WTC11 (cell line): ENCODE results near the gene SLN. TPM values are rescaled to one million over a fixed set of nuclear protein-coding genes. Genes with fewer than 3 reads are reported as not detected.

Source experiments
- ATAC-seq: fragments of 200-7000 bp; cut with Tn5 transposase; 2 replicates; pipeline ENCODE4 v1.10.0; 2021; ENCODE audit warnings: mild to moderate bottlenecking, moderate library complexity
- CTCF ChIA-PET: fragments of 300-600 bp; sonication (Branson Sonifier 250); formaldehyde crosslinking; loops from one replicate; lab custom pipeline; 2021; ENCODE audit warnings: antibody characterized with exemption; lab: Charles Lee
- POLR2A ChIA-PET: fragments of 350-600 bp; sonication (Branson Sonifier 250); formaldehyde crosslinking; loops from one replicate; lab custom pipeline; 2021; ENCODE audit warnings: antibody characterized with exemption; lab: Charles Lee
- DNase-seq: peaks from one replicate; pipeline ENCODE4 v3.0.0; 2021; ENCODE audit warnings: low spot score
- H3K27ac Mint-ChIP-seq: 2 replicates; pipeline ENCODE4 v1.8.0; 2021; ENCODE audit warnings: mixed read lengths
- H3K27me3 Mint-ChIP-seq: 2 replicates; pipeline ENCODE4 v1.8.0; 2021; ENCODE audit warnings: low read depth, mild to moderate bottlenecking, moderate library complexity, mixed read lengths
- H3K36me3 Mint-ChIP-seq: 2 replicates; pipeline ENCODE4 v1.8.0; 2021; ENCODE audit warnings: mixed read lengths
- H3K4me1 Mint-ChIP-seq: 2 replicates; pipeline ENCODE4 v1.8.0; 2022; ENCODE audit warnings: mixed read lengths
- H3K4me3 Mint-ChIP-seq: 2 replicates; pipeline ENCODE4 v1.8.0; 2021; ENCODE audit warnings: mild to moderate bottlenecking, moderate library complexity, mixed read lengths
- H3K9me3 Mint-ChIP-seq: 2 replicates; pipeline ENCODE4 v1.8.0; 2021; ENCODE audit warnings: mixed read lengths
- ATF3 ChIP-seq: sonication (generic); formaldehyde crosslinking; conservative IDR thresholded peaks from 2 replicates; pipeline ENCODE4 v1.8.1; 2022; ENCODE audit warnings: mild to moderate bottlenecking, missing genetic modification reagents
- CBFB ChIP-seq: sonication (generic); formaldehyde crosslinking; IDR thresholded peaks from 2 replicates; pipeline ENCODE4 v1.8.1; 2022; ENCODE audit warnings: mild to moderate bottlenecking, low read depth, missing genetic modification reagents
- CREM ChIP-seq: sonication (generic); formaldehyde crosslinking; IDR thresholded peaks from 2 replicates; pipeline ENCODE4 v1.8.1; 2022; ENCODE audit warnings: mild to moderate bottlenecking, missing genetic modification reagents, moderate library complexity
- FOXP1 ChIP-seq: sonication (generic); formaldehyde crosslinking; IDR thresholded peaks from 2 replicates; pipeline ENCODE4 v1.8.0; 2022; ENCODE audit warnings: missing genetic modification reagents, mild to moderate bottlenecking, moderate library complexity, borderline replicate concordance
- GRHL2 ChIP-seq: fragments of 250-450 bp; sonication (Bioruptor Pico); IDR thresholded peaks from 2 replicates; pipeline ENCODE4 v1.8.0; 2022; ENCODE audit warnings: mild to moderate bottlenecking, moderate library complexity; ENCODE audit not compliant: insufficient replicate concordance, severe bottlenecking
- HMGA2 ChIP-seq: fragments of 250-450 bp; sonication (Bioruptor Pico); IDR thresholded peaks from 2 replicates; pipeline ENCODE4 v1.4.0; 2021; ENCODE audit warnings: mild to moderate bottlenecking, moderate library complexity
- IRF2 ChIP-seq: sonication (generic); formaldehyde crosslinking; IDR thresholded peaks from 2 replicates; pipeline ENCODE4 v1.8.0; 2022; ENCODE audit warnings: low read depth, missing genetic modification reagents, borderline replicate concordance
- KAT7 ChIP-seq: sonication (generic); formaldehyde crosslinking; IDR thresholded peaks from 2 replicates; pipeline ENCODE4 v1.8.1; 2023; ENCODE audit warnings: missing genetic modification reagents, mild to moderate bottlenecking, borderline replicate concordance
- MAX ChIP-seq: sonication (generic); formaldehyde crosslinking; IDR thresholded peaks from 2 replicates; pipeline ENCODE4 v1.8.0; 2022; ENCODE audit warnings: mild to moderate bottlenecking, missing genetic modification reagents
- NFYB ChIP-seq: sonication (generic); formaldehyde crosslinking; conservative IDR thresholded peaks from 2 replicates; pipeline ENCODE4 v1.8.0; 2022; ENCODE audit warnings: low read depth, missing genetic modification reagents
- RELA ChIP-seq: sonication (generic); formaldehyde crosslinking; IDR thresholded peaks from 2 replicates; pipeline ENCODE4 v1.8.1; 2022; ENCODE audit warnings: missing genetic modification reagents, mild to moderate bottlenecking, borderline replicate concordance
- ZBTB21 ChIP-seq: sonication (generic); formaldehyde crosslinking; IDR thresholded peaks from 2 replicates; pipeline ENCODE4 v1.8.1; 2023; ENCODE audit warnings: mild to moderate bottlenecking, missing genetic modification reagents, borderline replicate concordance
- ZNF121 ChIP-seq: sonication (generic); formaldehyde crosslinking; IDR thresholded peaks from 2 replicates; pipeline ENCODE4 v1.8.0; 2023; ENCODE audit warnings: missing genetic modification reagents
- ZNF219 ChIP-seq: sonication (generic); formaldehyde crosslinking; IDR thresholded peaks from 2 replicates; pipeline ENCODE4 v1.8.0; 2023; ENCODE audit warnings: missing genetic modification reagents, mild to moderate bottlenecking, borderline replicate concordance
- ZNF263 ChIP-seq: sonication (generic); formaldehyde crosslinking; IDR thresholded peaks from 2 replicates; pipeline ENCODE4 v1.8.1; 2022; ENCODE audit warnings: low read depth, mild to moderate bottlenecking, moderate library complexity, missing genetic modification reagents
- ZNF416 ChIP-seq: fragments of 250-450 bp; sonication (Bioruptor Pico); IDR thresholded peaks from 2 replicates; pipeline ENCODE4 v1.9.0; 2021; ENCODE audit warnings: mild to moderate bottlenecking, inconsistent platforms
- ZNF423 ChIP-seq: fragments of 250-450 bp; sonication (Bioruptor Pico); IDR thresholded peaks from 2 replicates; pipeline ENCODE4 v2.1.2; 2022; ENCODE audit warnings: mild to moderate bottlenecking, moderate library complexity
- total RNA-seq: library from RNA; stranded (reverse); gene quantifications from 3 replicates; pipeline ENCODE4 v1.2.3, GENCODE V29; 2021
- TF ChIP-seq, protein P1 (sequence below): sonication (generic); formaldehyde crosslinking; IDR thresholded peaks from 2 replicates; pipeline ENCODE4 v1.8.1; 2022; ENCODE audit warnings: mild to moderate bottlenecking, moderate library complexity, missing genetic modification reagents
- TF ChIP-seq, protein P2 (sequence below): fragments of 250-450 bp; sonication (Bioruptor Pico); IDR thresholded peaks from 2 replicates; pipeline ENCODE4 v1.9.0; 2021; ENCODE audit warnings: mild to moderate bottlenecking
- TF ChIP-seq, protein P3 (sequence below): fragments of 250-450 bp; sonication (Bioruptor Pico); IDR thresholded peaks from 2 replicates; pipeline ENCODE4 v1.9.0; 2021; ENCODE audit warnings: mild to moderate bottlenecking, borderline replicate concordance

SLN gene
- total RNA-seq, 1 experiment from 2014 or later: not detected

GRCh38 chr11:107702109-107702660, 9.7 kb downstream of the SLN start:
- ChIA-PET POLR2A (no interaction called here), CTCF (interaction anchor here (1.1 to 1.2 kb wide), 2 partner anchors 13 to 153 kb away, joined by 4 read pairs; no protein-coding TSS in a partner anchor)
- Mint-ChIP-seq H3K27ac (no peak overlapping the region), H3K27me3 (peaks cover 4% of the 10 kb centered on the region; the same call in 1 of the 2 replicates)
- no peak for ATAC-seq
- TF ChIP-seq RELA (CRISPR knock-in tag) (no peak), ZNF263 (CRISPR knock-in tag) (no peak), ATF3 (CRISPR knock-in tag) (no peak), ZNF219 (CRISPR knock-in tag) (no peak), KAT7 (CRISPR knock-in tag) (no peak), ZBTB21 (CRISPR knock-in tag) (no peak), ZNF121 (CRISPR knock-in tag) (no peak), GRHL2 (CRISPR knock-in tag) (no peak), MAX (CRISPR knock-in tag) (no peak), ZNF423 (CRISPR knock-in tag) (no peak), ZNF416 (CRISPR knock-in tag) (no peak), NFYB (CRISPR knock-in tag) (no peak), CBFB (CRISPR knock-in tag) (no peak), FOXP1 (CRISPR knock-in tag) (no peak), CREM (CRISPR knock-in tag) (no peak), IRF2 (CRISPR knock-in tag) (no peak), HMGA2 (no peak)
- TF ChIP-seq, protein P1, sequence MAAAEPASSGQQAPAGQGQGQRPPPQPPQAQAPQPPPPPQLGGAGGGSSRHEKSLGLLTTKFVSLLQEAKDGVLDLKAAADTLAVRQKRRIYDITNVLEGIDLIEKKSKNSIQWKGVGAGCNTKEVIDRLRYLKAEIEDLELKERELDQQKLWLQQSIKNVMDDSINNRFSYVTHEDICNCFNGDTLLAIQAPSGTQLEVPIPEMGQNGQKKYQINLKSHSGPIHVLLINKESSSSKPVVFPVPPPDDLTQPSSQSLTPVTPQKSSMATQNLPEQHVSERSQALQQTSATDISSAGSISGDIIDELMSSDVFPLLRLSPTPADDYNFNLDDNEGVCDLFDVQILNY: no peak
- TF ChIP-seq, protein P2, sequence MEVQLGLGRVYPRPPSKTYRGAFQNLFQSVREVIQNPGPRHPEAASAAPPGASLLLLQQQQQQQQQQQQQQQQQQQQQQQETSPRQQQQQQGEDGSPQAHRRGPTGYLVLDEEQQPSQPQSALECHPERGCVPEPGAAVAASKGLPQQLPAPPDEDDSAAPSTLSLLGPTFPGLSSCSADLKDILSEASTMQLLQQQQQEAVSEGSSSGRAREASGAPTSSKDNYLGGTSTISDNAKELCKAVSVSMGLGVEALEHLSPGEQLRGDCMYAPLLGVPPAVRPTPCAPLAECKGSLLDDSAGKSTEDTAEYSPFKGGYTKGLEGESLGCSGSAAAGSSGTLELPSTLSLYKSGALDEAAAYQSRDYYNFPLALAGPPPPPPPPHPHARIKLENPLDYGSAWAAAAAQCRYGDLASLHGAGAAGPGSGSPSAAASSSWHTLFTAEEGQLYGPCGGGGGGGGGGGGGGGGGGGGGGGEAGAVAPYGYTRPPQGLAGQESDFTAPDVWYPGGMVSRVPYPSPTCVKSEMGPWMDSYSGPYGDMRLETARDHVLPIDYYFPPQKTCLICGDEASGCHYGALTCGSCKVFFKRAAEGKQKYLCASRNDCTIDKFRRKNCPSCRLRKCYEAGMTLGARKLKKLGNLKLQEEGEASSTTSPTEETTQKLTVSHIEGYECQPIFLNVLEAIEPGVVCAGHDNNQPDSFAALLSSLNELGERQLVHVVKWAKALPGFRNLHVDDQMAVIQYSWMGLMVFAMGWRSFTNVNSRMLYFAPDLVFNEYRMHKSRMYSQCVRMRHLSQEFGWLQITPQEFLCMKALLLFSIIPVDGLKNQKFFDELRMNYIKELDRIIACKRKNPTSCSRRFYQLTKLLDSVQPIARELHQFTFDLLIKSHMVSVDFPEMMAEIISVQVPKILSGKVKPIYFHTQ: no peak
- TF ChIP-seq, protein P3, sequence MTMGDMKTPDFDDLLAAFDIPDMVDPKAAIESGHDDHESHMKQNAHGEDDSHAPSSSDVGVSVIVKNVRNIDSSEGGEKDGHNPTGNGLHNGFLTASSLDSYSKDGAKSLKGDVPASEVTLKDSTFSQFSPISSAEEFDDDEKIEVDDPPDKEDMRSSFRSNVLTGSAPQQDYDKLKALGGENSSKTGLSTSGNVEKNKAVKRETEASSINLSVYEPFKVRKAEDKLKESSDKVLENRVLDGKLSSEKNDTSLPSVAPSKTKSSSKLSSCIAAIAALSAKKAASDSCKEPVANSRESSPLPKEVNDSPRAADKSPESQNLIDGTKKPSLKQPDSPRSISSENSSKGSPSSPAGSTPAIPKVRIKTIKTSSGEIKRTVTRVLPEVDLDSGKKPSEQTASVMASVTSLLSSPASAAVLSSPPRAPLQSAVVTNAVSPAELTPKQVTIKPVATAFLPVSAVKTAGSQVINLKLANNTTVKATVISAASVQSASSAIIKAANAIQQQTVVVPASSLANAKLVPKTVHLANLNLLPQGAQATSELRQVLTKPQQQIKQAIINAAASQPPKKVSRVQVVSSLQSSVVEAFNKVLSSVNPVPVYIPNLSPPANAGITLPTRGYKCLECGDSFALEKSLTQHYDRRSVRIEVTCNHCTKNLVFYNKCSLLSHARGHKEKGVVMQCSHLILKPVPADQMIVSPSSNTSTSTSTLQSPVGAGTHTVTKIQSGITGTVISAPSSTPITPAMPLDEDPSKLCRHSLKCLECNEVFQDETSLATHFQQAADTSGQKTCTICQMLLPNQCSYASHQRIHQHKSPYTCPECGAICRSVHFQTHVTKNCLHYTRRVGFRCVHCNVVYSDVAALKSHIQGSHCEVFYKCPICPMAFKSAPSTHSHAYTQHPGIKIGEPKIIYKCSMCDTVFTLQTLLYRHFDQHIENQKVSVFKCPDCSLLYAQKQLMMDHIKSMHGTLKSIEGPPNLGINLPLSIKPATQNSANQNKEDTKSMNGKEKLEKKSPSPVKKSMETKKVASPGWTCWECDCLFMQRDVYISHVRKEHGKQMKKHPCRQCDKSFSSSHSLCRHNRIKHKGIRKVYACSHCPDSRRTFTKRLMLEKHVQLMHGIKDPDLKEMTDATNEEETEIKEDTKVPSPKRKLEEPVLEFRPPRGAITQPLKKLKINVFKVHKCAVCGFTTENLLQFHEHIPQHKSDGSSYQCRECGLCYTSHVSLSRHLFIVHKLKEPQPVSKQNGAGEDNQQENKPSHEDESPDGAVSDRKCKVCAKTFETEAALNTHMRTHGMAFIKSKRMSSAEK (CRISPR knock-in tag): no peak
- TF ChIP-seq, all 79 proteins: peak for 0
- no peak overlapping the region for H3K4me3 Mint-ChIP-seq
- H3K4me1 Mint-ChIP-seq: peaks cover 20% of the 10 kb centered on the region
- DNase-seq: no peak
- no peaks in the 10 kb centered on the region for H3K36me3 Mint-ChIP-seq
- H3K9me3 Mint-ChIP-seq: no peaks in the 10 kb centered on the region
